GM19023 (cell line): ENCODE measurements around the gene GLI1.

Experiments
- ATAC-seq: cut with Tn5 transposase; IDR thresholded peaks from one replicate; pipeline ENCODE4 v1.9.1; 2021; ENCODE audit warnings: mild to moderate bottlenecking, moderate library complexity; ENCODE audit not compliant: unreplicated experiment

GLI1 gene

DNA sequence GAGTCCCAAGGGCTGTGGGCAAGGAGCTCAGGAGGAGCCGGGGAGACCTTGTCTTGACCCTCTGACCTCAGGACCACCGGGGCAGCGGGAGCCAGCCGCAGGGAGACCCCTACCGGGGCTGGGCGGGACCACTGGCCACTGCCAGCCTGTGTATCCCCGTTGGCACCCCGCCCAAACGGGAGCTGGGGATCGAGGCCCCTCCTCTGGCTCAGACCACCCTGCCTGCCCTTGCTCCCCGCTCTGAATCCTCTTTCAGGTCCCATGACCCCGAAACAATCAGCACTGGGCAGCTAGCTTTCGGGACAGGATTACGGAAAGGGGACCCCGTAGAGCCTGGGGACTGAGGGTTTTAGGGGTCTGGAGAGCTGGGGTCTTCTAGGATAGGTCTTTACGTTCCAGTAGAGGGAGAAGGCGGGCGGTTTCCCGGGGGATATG lies 1.3 kb downstream of the GLI1 start:
- ATAC-seq: no peak

DNA sequence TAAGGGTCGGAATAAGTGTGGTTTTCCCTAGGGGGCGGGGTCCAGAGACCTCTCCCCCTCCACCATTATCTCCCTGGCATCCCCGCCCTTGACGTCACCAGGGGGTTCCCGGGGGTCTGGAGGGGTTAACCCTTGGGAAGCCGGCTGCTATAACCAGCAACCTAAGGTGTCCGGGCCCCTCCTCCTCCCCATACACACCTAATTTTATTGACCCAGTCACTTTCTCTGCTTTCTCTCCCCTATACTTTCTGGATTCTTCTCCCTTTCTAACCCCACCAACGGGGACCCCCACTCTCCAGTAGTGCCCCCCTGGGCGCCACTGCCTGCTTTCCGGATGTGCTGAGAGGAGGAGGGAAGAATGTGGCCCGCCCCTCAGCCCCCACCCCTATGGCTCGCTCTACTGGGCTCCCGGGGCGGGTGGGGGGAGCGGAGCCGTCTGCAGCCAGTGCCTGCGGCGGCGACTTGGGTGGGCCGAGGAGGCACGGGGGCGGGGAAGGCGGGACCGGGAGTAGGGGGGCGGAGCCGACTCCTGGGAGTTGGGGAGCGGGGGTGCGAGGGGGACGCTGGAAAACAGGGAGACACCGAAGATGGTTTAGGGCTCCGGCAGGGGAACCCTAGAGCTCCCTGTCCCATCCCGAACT lies 1.8 kb downstream of the GLI1 start:
- no peak for ATAC-seq

DNA sequence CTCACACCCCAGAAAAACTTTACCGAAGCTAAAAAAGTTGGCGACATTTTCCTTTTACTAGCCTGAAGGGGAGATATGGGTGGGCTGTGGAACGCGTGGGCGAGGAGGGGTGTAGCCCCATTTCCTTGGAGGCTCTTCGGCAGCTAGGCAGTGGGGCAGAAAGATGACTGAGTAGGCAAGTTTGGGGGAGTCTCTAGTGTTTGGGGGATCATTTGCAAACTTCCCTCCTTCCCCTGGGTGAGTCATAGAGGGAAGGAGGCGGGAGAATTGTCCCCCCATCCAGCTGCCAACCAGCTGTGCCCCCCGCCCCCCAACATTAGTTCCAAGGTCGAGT lies 2.3 kb downstream of the GLI1 start:
- ATAC-seq: no peak

DNA sequence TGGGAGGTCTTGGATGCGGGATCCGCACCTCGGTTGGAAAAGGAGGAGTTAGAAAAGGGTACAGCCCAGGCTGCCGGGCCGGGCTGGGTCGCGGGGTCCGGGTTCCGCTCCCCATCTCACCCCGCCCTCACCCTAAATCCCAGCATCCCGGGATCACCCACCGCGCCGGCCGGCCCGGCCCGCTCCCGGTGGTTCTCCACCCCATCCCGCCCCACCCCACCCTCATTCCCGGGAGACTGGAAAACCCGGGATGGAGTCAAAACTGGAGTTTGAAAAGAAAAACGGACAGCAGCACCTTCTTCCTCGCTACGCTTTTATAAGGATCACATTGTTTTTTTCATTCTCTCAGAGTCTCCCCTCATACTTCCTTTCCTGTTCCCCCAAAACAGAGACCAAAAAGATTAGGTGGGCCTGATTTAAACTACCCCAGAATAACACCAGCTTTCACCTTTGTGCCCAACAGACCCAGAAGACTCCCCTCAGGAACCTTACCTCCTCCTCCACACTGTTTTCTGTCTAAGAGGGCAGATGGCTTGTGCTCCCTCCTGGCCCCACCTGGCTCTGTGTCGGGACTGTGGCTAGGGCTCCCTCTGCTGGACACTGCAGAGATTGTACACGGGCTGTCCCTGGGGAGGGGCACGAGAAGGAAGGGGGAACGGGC lies 2.8 kb downstream of the GLI1 start:
- ATAC-seq: peak; percentile 64

DNA sequence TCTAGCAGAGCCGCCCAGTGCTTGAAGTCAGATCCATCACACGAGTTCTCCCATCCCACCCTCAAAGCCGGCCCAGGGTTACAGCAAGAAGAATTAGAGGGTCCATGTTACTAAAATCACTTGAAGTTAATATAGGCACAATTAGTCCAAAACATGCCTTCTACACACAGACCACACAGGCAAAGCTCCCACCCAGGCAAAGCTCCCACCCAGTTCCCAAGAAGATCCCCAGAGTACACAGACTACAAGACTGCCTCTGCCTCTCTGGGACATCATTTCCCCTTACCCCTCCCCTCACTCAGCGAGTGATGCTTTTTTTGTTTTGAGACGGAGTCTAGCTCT lies 3.3 kb downstream of the GLI1 start:
- no peak for ATAC-seq

DNA sequence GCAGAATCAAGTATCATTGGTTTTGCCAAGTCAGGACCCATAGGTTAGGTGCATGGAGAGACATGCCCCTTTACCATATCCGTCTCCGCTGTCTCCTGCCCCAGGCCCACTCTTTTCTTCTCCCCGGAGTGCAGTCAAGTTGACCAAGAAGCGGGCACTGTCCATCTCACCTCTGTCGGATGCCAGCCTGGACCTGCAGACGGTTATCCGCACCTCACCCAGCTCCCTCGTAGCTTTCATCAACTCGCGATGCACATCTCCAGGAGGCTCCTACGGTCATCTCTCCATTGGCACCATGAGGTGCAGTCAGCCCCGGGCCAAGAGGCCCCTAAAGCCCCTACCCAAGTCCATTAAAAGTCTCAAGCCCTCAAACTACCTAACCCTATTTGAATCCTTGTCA lies 5.0 kb downstream of the GLI1 start:
- ATAC-seq: no peak

DNA sequence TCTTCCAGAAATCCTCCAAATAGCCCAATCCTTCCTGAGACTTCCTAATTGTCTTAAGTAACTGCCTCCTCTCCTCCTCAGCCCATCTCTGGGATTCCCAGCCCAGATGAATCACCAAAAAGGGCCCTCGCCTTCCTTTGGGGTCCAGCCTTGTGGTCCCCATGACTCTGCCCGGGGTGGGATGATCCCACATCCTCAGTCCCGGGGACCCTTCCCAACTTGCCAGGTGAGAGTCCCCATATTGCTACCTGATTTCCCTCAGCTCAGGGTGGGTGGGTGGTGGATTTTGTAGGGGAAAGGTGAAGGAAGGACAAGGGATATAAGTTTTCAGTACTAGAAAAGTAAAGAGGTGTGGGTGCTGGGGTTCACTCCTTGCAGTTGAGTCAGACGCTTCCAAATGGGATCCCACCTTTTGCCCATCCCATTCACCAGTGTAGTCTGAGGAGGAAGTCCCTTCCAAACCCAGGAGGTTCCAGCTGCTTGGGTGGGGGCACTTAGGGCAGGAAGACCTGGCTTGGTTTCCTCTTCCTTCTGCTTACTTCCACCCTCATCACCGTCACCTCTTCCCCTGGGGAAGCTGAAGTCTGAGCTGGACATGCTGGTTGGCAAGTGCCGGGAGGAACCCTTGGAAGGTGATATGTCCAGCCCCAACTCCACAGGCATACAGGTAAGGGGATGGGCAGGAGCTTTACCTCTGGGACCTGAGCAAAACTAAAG lies 5.6 kb downstream of the GLI1 start:
- no peak for ATAC-seq

DNA sequence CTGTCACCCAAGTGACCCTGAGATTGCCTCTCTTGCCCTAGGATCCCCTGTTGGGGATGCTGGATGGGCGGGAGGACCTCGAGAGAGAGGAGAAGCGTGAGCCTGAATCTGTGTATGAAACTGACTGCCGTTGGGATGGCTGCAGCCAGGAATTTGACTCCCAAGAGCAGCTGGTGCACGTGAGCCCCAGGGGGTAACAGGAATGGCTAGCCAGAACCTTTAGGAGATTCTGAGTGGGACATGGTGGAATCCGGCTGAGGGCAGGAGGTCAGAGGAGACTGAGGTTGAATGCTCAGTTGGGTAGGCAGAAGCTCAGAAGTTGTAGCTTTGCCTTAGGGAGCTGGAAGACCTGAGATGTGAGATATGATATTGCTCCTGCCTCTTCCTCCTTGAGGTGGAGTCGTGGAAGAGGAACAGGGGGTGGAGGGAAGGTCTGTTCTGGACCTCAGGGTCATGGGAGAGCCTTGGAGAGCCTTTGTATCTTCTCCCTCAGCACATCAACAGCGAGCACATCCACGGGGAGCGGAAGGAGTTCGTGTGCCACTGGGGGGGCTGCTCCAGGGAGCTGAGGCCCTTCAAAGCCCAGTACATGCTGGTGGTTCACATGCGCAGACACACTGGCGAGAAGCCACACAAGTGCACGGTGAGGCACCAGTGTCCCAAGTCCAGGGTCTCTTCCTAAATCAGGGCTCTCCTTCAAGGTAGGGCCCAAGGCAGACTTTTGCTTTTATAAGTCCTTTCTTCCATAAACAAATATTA lies 6.3 kb downstream of the GLI1 start:
- ATAC-seq: no peak

DNA sequence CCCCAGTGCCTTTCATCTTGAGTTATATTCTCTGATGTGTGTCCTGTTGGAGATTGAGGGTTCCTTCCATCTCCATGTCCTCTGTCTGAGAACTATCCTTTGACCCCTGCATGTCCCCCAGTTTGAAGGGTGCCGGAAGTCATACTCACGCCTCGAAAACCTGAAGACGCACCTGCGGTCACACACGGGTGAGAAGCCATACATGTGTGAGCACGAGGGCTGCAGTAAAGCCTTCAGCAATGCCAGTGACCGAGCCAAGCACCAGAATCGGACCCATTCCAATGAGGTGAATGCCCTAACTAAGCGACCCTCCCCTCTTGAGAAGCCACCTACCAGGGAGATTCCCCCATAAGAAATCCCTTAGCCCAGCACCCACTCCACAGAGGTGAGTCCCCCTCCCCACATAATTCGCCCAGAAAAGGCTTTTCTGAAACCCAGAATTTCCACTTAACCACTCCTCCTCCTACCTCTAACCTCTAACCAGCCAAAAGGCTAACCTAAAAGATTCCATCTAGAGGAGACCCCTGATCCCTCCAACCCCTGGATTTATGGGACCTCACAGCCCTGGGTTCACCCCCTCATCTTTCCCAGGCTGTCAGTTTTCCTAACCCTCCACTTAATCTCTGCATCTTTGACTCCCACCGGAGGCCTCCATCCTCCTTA lies 7.8 kb downstream of the GLI1 start:
- ATAC-seq: no peak

DNA sequence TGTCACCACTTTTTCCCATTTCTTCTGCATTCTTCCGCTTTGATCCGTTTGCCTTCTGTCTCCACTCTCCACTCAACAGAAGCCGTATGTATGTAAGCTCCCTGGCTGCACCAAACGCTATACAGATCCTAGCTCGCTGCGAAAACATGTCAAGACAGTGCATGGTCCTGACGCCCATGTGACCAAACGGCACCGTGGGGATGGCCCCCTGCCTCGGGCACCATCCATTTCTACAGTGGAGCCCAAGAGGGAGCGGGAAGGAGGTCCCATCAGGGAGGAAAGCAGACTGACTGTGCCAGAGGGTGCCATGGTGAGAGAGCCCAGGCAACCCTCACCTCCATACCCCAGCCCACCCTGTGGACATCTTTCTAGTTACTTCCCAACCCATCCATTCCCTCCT lies 8.3 kb downstream of the GLI1 start:
- no peak for ATAC-seq

DNA sequence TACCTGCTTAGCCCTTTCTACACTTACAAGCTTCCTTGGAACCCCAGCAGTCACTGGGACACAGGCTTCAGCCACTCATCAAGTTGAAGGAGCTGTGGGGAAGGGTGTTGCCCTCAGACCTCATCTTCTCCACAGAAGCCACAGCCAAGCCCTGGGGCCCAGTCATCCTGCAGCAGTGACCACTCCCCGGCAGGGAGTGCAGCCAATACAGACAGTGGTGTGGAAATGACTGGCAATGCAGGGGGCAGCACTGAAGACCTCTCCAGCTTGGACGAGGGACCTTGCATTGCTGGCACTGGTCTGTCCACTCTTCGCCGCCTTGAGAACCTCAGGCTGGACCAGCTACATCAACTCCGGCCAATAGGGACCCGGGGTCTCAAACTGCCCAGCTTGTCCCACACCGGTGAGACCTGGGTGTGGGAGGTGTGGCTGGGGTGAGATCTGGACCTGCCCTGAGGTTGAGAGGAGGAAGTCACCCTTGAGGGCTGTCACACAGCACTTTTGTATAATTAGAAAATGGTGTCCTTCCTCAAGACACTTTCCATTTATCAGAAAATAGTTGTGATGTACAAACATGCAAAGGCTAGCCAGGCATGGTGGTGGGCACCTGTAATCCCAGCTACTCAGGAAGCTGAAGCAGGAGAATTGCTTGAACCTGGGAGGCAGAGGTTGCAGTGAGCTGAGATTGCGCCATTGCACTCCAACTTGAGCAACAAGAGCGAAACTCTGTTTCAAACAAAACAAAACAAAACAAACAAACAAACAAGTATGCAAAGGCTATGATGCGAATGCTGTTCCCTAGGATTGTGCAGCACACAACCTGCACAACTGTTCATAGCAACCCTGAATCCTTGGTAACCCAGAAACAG lies 9.9 kb downstream of the GLI1 start:
- no peak for ATAC-seq

DNA sequence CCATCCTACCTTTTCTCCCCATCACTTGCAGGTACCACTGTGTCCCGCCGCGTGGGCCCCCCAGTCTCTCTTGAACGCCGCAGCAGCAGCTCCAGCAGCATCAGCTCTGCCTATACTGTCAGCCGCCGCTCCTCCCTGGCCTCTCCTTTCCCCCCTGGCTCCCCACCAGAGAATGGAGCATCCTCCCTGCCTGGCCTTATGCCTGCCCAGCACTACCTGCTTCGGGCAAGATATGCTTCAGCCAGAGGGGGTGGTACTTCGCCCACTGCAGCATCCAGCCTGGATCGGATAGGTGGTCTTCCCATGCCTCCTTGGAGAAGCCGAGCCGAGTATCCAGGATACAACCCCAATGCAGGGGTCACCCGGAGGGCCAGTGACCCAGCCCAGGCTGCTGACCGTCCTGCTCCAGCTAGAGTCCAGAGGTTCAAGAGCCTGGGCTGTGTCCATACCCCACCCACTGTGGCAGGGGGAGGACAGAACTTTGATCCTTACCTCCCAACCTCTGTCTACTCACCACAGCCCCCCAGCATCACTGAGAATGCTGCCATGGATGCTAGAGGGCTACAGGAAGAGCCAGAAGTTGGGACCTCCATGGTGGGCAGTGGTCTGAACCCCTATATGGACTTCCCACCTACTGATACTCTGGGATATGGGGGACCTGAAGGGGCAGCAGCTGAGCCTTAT lies 10.8 kb downstream of the GLI1 start:
- ATAC-seq: no peak

DNA sequence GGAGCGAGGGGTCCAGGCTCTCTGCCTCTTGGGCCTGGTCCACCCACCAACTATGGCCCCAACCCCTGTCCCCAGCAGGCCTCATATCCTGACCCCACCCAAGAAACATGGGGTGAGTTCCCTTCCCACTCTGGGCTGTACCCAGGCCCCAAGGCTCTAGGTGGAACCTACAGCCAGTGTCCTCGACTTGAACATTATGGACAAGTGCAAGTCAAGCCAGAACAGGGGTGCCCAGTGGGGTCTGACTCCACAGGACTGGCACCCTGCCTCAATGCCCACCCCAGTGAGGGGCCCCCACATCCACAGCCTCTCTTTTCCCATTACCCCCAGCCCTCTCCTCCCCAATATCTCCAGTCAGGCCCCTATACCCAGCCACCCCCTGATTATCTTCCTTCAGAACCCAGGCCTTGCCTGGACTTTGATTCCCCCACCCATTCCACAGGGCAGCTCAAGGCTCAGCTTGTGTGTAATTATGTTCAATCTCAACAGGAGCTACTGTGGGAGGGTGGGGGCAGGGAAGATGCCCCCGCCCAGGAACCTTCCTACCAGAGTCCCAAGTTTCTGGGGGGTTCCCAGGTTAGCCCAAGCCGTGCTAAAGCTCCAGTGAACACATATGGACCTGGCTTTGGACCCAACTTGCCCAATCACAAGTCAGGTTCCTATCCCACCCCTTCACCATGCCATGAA lies 11.5 kb downstream of the GLI1 start:
- ATAC-seq: no peak

DNA sequence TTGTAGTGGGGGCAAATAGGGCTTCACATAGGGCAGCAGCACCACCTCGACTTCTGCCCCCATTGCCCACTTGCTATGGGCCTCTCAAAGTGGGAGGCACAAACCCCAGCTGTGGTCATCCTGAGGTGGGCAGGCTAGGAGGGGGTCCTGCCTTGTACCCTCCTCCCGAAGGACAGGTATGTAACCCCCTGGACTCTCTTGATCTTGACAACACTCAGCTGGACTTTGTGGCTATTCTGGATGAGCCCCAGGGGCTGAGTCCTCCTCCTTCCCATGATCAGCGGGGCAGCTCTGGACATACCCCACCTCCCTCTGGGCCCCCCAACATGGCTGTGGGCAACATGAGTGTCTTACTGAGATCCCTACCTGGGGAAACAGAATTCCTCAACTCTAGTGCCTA lies 12.1 kb downstream of the GLI1 start:
- ATAC-seq: no peak

DNA sequence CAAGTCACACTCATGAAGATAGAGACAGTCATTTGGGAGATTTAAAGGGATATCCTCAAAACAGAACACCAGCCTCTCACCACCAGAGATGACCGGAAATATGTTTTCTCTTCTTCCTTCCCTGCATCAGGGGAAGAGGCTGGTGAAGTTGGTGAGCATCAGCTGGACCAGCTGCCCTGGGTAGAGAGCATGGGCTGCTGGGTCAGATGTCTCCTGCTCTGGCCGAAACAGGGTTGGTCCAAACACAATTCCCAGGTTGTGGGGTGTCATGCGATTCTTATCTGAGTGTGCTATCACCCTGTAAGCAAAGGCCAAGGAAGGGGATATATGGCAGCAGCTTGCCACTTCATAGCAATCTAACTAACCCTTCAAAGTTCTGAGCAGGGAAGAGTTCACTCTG lies 12.8 kb downstream of the GLI1 start:
- ATAC-seq: no peak

DNA sequence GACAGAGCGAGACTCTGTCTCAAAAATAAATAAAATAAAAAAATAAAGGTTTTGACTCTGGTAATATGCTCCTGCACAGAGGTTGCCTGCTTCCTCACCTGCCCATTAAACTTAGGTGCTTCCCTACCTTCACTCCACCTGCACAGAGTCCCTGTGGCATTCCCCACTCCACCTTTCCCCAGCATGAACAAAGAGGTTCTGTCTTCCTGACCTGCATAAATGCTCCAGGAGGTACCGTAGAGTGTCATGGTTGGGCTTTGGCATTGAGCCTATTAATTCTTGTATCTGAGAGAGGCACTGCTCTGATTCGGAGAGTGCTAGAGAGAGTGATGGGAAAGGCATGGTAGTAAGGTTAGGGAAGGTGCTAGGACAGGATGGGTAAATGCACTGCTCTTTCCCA lies 13.8 kb downstream of the GLI1 start:
- no peak for ATAC-seq

DNA sequence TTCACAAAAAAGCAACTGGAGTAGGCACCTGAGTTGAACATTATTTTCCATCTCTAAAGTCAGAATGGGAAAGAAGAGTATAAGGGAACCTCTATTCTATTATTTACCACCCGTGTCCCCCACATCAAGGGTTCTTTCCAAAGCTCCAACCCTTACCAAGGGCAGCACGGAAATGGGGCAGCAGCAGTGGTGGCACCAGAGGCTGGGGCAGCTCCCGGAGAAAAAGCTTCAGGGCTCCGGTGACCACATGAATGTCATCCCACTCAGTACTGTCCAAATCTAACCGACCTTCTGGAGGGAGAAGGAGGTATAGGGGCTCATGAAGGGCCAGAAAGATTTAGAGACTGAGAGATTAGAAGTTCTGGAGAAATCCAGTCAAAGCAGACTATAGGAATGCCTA lies 14.3 kb downstream of the GLI1 start:
- ATAC-seq: no peak

DNA sequence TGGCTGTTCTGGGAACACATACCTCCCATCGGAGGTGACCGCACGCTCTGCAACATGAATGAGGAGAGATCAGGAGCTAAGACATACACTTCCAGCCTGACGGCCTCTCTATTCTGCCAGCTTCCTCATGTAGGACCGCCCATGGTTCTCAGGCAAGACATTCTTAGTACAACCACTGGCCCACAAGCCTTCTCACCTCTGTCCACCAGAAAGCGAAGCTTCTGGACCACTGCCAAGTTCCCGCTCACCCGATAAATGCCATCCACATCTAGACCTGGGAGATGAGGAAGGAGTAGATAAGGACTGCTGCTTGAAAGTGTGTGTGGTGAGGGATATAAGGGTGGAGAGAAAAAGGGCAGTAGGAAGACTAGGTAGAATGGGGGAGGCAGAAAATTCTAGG lies 14.8 kb downstream of the GLI1 start:
- ATAC-seq: no peak

DNA sequence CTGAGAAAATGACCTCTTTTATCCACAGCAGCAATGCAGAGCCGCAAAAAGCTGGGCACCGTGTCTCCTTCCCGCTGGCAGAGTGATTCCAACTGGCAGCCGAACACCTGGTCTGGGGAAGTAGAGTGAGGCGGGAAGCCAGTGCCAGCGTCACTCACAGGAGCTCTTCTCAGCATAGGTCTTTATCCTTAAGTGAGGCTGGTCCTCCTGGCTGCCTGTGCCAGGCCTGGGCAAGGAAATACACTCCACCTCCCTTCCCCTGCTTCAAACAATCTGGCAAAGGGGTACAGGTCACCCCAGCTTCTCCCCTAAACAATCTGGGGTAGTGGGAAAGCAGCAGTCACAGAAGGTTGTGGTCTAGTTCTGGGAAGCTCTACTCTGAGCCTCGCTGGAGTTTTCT lies 15.3 kb downstream of the GLI1 start:
- no peak for ATAC-seq
